Fibroblast of skin of back (primary cell): Measurements from ENCODE around the gene GDPD3.

Experiments
- DNase-seq: peaks from one replicate; pipeline ENCODE4 v3.0.0-alpha.2; 2013

GDPD3 gene

GRCh38 chr16:30094541-30095165 is 18.7 kb downstream of the GDPD3 start:
- DNase-seq: no peak

- peak; percentile 60 for DNase-seq
Measured at GRCh38 chr16:30092373-30093010, 20.8 kb downstream of the GDPD3 start.

- peak; percentile 90 for DNase-seq
Measured at GRCh38 chr16:30091474-30092372, 21.6 kb downstream of the GDPD3 start, which contains the start of gene TBX6. Gene TBX6 (minus strand): TSS chr16:30091924. CDS start chr16:30091193, 731 bp downstream.

- no peak for DNase-seq
Measured at GRCh38 chr16:30090610-30091331, 22.6 kb downstream of the GDPD3 start.

GRCh38 chr16:30088832-30089624 is 24.3 kb downstream of the GDPD3 start:
- DNase-seq: no peak

GRCh38 chr16:30088237-30088831 is 25.0 kb downstream of the GDPD3 start:
- DNase-seq: no peak

- DNase-seq: no peak
Measured at GRCh38 chr16:30087181-30087898, 26.0 kb downstream of the GDPD3 start.

GRCh38 chr16:30086291-30087140 is 26.8 kb downstream of the GDPD3 start:
- DNase-seq: no peak

- DNase-seq: no peak
Measured at GRCh38 chr16:30085820-30086219, 27.5 kb downstream of the GDPD3 start.

- no peak for DNase-seq
Measured at GRCh38 chr16:30085247-30085646, 28.1 kb downstream of the GDPD3 start.

GRCh38 chr16:30084816-30085159 is 28.5 kb downstream of the GDPD3 start:
- no peak for DNase-seq

GRCh38 chr16:30084096-30084815 is 29.1 kb downstream of the GDPD3 start:
- DNase-seq: no peak

- no peak for DNase-seq
Measured at GRCh38 chr16:30083216-30084055, 29.9 kb downstream of the GDPD3 start.

- no peak for DNase-seq
Measured at GRCh38 chr16:30082545-30083090, 30.7 kb downstream of the GDPD3 start.

- DNase-seq: no peak
Measured at GRCh38 chr16:30079480-30079879, 33.9 kb downstream of the GDPD3 start.

GRCh38 chr16:30078744-30079143 is 34.6 kb downstream of the GDPD3 start:
- DNase-seq: no peak

GRCh38 chr16:30077656-30078055 is 35.7 kb downstream of the GDPD3 start:
- DNase-seq: no peak

- DNase-seq: no peak
Measured at GRCh38 chr16:30076276-30076791, 37.0 kb downstream of the GDPD3 start.
